ENCODE results near the gene BTG2. TPM values are rescaled to one million over a fixed set of nuclear protein-coding genes. Genes with fewer than 3 reads are reported as not detected.

Gene BTG2
- total RNA-seq, 1 experiment from 2014 or later, result 2.9 TPM

DNA sequence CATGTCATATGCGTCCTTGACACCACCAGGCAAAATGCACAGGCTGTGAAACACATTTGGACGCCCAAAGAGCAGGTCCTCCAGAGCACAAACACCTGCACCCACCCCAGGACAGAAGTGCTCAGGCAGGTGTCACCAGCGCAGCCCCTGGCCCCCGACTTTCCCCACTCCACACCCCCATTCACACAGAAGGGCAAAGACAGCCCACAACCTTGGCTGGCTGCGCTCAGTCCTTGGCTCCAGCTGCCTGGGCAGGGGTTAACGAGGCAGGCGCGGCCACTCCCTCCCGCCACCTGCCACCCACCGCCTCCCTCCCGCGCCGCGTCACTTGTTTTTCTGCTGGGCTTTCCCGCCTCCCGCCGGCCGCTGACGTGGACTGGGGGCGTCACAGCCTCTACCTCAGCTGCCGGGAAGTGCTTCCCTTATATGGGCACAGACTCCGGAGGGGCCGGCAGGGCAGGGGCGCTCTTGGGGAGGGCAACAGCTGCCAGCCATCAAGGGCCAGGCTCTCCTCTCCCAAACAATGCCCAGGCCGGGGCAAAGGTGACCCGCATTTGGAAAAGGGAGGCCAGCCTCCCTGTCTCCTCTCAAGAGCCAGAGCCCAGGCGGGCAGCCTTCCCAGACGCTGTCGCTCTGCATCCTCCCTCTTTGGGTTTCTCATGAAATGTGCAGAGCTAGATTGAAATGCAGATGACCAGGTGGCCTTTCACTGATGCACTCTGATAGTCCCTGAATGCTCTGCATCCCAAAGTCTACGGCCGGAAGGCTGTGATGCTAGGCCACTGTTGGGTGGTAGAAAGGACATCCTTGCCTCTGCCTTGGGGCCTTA is 14.8 kb upstream of the BTG2 start:
- H3K23ac ChIP-seq (ENCODE audit: insufficient read length, low read depth, low read length), result no peak overlapping the region
- TF ChIP-seq, protein P1, sequence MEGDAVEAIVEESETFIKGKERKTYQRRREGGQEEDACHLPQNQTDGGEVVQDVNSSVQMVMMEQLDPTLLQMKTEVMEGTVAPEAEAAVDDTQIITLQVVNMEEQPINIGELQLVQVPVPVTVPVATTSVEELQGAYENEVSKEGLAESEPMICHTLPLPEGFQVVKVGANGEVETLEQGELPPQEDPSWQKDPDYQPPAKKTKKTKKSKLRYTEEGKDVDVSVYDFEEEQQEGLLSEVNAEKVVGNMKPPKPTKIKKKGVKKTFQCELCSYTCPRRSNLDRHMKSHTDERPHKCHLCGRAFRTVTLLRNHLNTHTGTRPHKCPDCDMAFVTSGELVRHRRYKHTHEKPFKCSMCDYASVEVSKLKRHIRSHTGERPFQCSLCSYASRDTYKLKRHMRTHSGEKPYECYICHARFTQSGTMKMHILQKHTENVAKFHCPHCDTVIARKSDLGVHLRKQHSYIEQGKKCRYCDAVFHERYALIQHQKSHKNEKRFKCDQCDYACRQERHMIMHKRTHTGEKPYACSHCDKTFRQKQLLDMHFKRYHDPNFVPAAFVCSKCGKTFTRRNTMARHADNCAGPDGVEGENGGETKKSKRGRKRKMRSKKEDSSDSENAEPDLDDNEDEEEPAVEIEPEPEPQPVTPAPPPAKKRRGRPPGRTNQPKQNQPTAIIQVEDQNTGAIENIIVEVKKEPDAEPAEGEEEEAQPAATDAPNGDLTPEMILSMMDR (conservative IDR thresholded peaks at IDR 0.05), result no peak
- H2BK15ac ChIP-seq (ENCODE audit: low read depth, low read length), result no peak overlapping the region
- H3K79me1 ChIP-seq (ENCODE audit: insufficient read depth, low read depth, low read length, poor library complexity, severe bottlenecking), result no peaks in the 10 kb centered on the region
- H3K27me3 Mint-ChIP-seq (ENCODE audit: low read depth), result peaks cover 89% of the 10 kb centered on the region
- peak overlapping the region; percentile 29 for H3K9ac ChIP-seq (ENCODE audit: extremely low read depth, insufficient read length, low read length)
- H3K9me3 Mint-ChIP-seq, result no peaks in the 10 kb centered on the region; a peak in 1 of 5 replicates
- peak overlapping the region; percentile 48 for H3K4me2 ChIP-seq (ENCODE audit: insufficient read depth, insufficient read length, low read length)
- no peak overlapping the region for H3T11ph ChIP-seq (ENCODE audit: low read length)
- H2BK120ac ChIP-seq (ENCODE audit: low read depth, low read length, poor library complexity, severe bottlenecking), result no peak overlapping the region
- H2AK5ac ChIP-seq (ENCODE audit: insufficient read length, low read length), result no peak overlapping the region
- no peaks in the 10 kb centered on the region for H3K9me3 ChIP-seq (ENCODE audit: control insufficient read depth, low read depth, low read length)
- H2BK12ac ChIP-seq (ENCODE audit: insufficient read length, low read depth, low read length), result peak overlapping the region; percentile 17
- no peaks in the 10 kb centered on the region for H3K79me2 ChIP-seq (ENCODE audit: insufficient read depth, low read length)
- no peak overlapping the region for H2AFZ ChIP-seq (ENCODE audit: low read length)
- no peaks in the 10 kb centered on the region for H3K36me3 Mint-ChIP-seq (ENCODE audit: insufficient read depth in 1 of 3, low read depth in 3 of 3)
- no peaks in the 10 kb centered on the region for H4K20me1 ChIP-seq (ENCODE audit: control insufficient read depth, insufficient read depth, insufficient read length)
- peak overlapping the region; percentile 49 to 70 for H3K4me3 Mint-ChIP-seq
- H3K23me2 ChIP-seq (ENCODE audit: insufficient read length, low read depth, low read length, poor library complexity, severe bottlenecking), result peaks cover 2% of the 10 kb centered on the region
- peak overlapping the region; percentile 76 to 93 (median 78); a peak in 4 of 7 replicates for H3K27ac Mint-ChIP-seq
- H3K56ac ChIP-seq (ENCODE audit: insufficient read length, low read depth, low read length), result no peak overlapping the region
- WGBS (ENCODE audit: extremely low coverage, insufficient read length, low lambda C conversion rate), result no CpG with 5 or more reads among the region's 31 CpGs
- peaks cover 7% of the 10 kb centered on the region; the same call in 1 of the 2 replicates for H3K27me3 ChIP-seq (ENCODE audit: insufficient read depth, low read length)
- no peak overlapping the region for H4K8ac ChIP-seq (replicated peaks; ENCODE audit: insufficient read length, low read depth, low read length)
- DNase-seq, result peak; percentile 97
- no peak overlapping the region for H2BK20ac ChIP-seq (ENCODE audit: low read depth, low read length, poor library complexity, severe bottlenecking)
- peak overlapping the region; percentile 53 for H4K5ac ChIP-seq (ENCODE audit: insufficient read length, low read depth, low read length)
- peak overlapping the region; percentile 84 for H3K18ac ChIP-seq (ENCODE audit: insufficient read length, low read depth, low read length)
- H3K4me1 ChIP-seq (ENCODE audit: insufficient read depth, low read length), result peaks cover 10% of the 10 kb centered on the region; the same call in 1 of the 2 replicates
- peak overlapping the region; percentile 87; the same call in 1 of the 2 replicates for H3K14ac ChIP-seq (ENCODE audit: insufficient read depth, low read length)
- peaks cover 48 to 57% of the 10 kb centered on the region in 2 experiments for H3K4me1 Mint-ChIP-seq
- peak overlapping the region; percentile 94; the same call in 1 of the 2 replicates for H3K4ac ChIP-seq (ENCODE audit: low read depth, low read length)
- H4K91ac ChIP-seq (ENCODE audit: insufficient read length, low read depth, low read length), result peak overlapping the region; percentile 49
- no peak overlapping the region for H3K27ac ChIP-seq (ENCODE audit: insufficient read length, low read depth, low read length)
- no peak overlapping the region for H2BK5ac ChIP-seq (ENCODE audit: insufficient read length, low read length)
